ENCODE data around the gene TIMM8B.

TIMM8B gene

GRCh38 chr11:112086422-112087191, at the start of gene TIMM8B, which contains the start of gene SDHD:
Gene TIMM8B, minus strand, starts transcription at chr11:112086756. Its CDS starts 33 bp downstream, at chr11:112086723.
Gene SDHD, plus strand, starts transcription at chr11:112086873. Its CDS starts 35 bp downstream, at chr11:112086908.
- TF ChIP-seq CTCF (conservative IDR thresholded peaks at IDR 0.05), result no peak; the same call in 1 of the 2 replicates
- no peak for TF ChIP-seq ZFX (IDR thresholded peaks at IDR 0.05)
- H3K27ac ChIP-seq, result peak within 1 kb of the TSS; percentile 97

GRCh38 chr11:112134473-112134872, 47.9 kb upstream of the TIMM8B start:
- H3K27ac ChIP-seq, result no peak overlapping the region
- TF ChIP-seq ZFX (IDR thresholded peaks at IDR 0.05) (no peak), CTCF (conservative IDR thresholded peaks at IDR 0.05) (no peak)

GRCh38 chr11:112132737-112133136, 46.2 kb upstream of the TIMM8B start:
- TF ChIP-seq CTCF (conservative IDR thresholded peaks at IDR 0.05), result no peak
- no peak for TF ChIP-seq ZFX (IDR thresholded peaks at IDR 0.05)
- no peak overlapping the region for H3K27ac ChIP-seq

GRCh38 chr11:112129656-112130055, 43.1 kb upstream of the TIMM8B start:
- TF ChIP-seq ZFX (IDR thresholded peaks at IDR 0.05) (no peak), CTCF (conservative IDR thresholded peaks at IDR 0.05) (no peak)

GRCh38 chr11:112128483-112129121, 42.0 kb upstream of the TIMM8B start:
- TF ChIP-seq ZFX (IDR thresholded peaks at IDR 0.05), result no peak
- TF ChIP-seq CTCF (conservative IDR thresholded peaks at IDR 0.05), result no peak
- no peak overlapping the region for H3K27ac ChIP-seq

More at GRCh38 chr11:112129656-112130055, 43.1 kb upstream of the TIMM8B start:
- no peak overlapping the region for H3K27ac ChIP-seq

- no peak overlapping the region for H3K27ac ChIP-seq
- TF ChIP-seq ZFX (IDR thresholded peaks at IDR 0.05) (no peak), CTCF (conservative IDR thresholded peaks at IDR 0.05) (no peak)
Measured at GRCh38 chr11:112127056-112127455, 40.5 kb upstream of the TIMM8B start.

GRCh38 chr11:112123129-112123528, 36.6 kb upstream of the TIMM8B start:
- no peak overlapping the region for H3K27ac ChIP-seq
- TF ChIP-seq CTCF (conservative IDR thresholded peaks at IDR 0.05), result no peak
- no peak for TF ChIP-seq ZFX (IDR thresholded peaks at IDR 0.05)
